WTC11 (cell line): ENCODE data around the gene ADAMTS18. TPM values are rescaled to one million over a fixed set of nuclear protein-coding genes. Genes with fewer than 3 reads are reported as not detected.

Experiments
- ATAC-seq: fragments of 200-7000 bp; cut with Tn5 transposase; 2 replicates; pipeline ENCODE4 v1.10.0; 2021; ENCODE audit warnings: mild to moderate bottlenecking, moderate library complexity
- CTCF ChIA-PET: fragments of 300-600 bp; sonication (Branson Sonifier 250); formaldehyde crosslinking; loops from one replicate; lab custom pipeline; 2021; ENCODE audit warnings: antibody characterized with exemption; lab: Charles Lee
- POLR2A ChIA-PET: fragments of 350-600 bp; sonication (Branson Sonifier 250); formaldehyde crosslinking; loops from one replicate; lab custom pipeline; 2021; ENCODE audit warnings: antibody characterized with exemption; lab: Charles Lee
- DNase-seq: peaks from one replicate; pipeline ENCODE4 v3.0.0; 2021; ENCODE audit warnings: low spot score
- H3K27ac Mint-ChIP-seq: 2 replicates; pipeline ENCODE4 v1.8.0; 2021; ENCODE audit warnings: mixed read lengths
- H3K27me3 Mint-ChIP-seq: 2 replicates; pipeline ENCODE4 v1.8.0; 2021; ENCODE audit warnings: low read depth, mild to moderate bottlenecking, moderate library complexity, mixed read lengths
- H3K36me3 Mint-ChIP-seq: 2 replicates; pipeline ENCODE4 v1.8.0; 2021; ENCODE audit warnings: mixed read lengths
- H3K4me1 Mint-ChIP-seq: 2 replicates; pipeline ENCODE4 v1.8.0; 2022; ENCODE audit warnings: mixed read lengths
- H3K4me3 Mint-ChIP-seq: 2 replicates; pipeline ENCODE4 v1.8.0; 2021; ENCODE audit warnings: mild to moderate bottlenecking, moderate library complexity, mixed read lengths
- H3K9me3 Mint-ChIP-seq: 2 replicates; pipeline ENCODE4 v1.8.0; 2021; ENCODE audit warnings: mixed read lengths
- AFF4 ChIP-seq: sonication (generic); formaldehyde crosslinking; IDR thresholded peaks from 2 replicates; pipeline ENCODE4 v1.8.1; 2023; ENCODE audit warnings: mild to moderate bottlenecking, missing genetic modification reagents, borderline replicate concordance
- ATF1 ChIP-seq: sonication (generic); formaldehyde crosslinking; IDR thresholded peaks from 2 replicates; pipeline ENCODE4 v1.8.1; 2023; ENCODE audit warnings: mild to moderate bottlenecking, moderate library complexity, missing genetic modification reagents
- ATF2 ChIP-seq: sonication (generic); formaldehyde crosslinking; IDR thresholded peaks from 2 replicates; pipeline ENCODE4 v1.8.1; 2022; ENCODE audit warnings: low read depth, missing genetic modification reagents, borderline replicate concordance
- FOXJ3 ChIP-seq: sonication (generic); formaldehyde crosslinking; IDR thresholded peaks from 2 replicates; pipeline ENCODE4 v1.9.0; 2021; ENCODE audit warnings: missing genetic modification reagents, mild to moderate bottlenecking, borderline replicate concordance
- GTF2I ChIP-seq: fragments of 250-450 bp; sonication (Bioruptor Pico); conservative IDR thresholded peaks from 2 replicates; pipeline ENCODE4 v1.4.0; 2021; ENCODE audit warnings: mild to moderate bottlenecking
- NFATC4 ChIP-seq: fragments of 250-450 bp; sonication (Bioruptor Pico); IDR thresholded peaks from 2 replicates; pipeline ENCODE4 v1.9.0; 2021; ENCODE audit warnings: mild to moderate bottlenecking
- NR3C1 ChIP-seq: sonication (generic); formaldehyde crosslinking; conservative IDR thresholded peaks from 2 replicates; pipeline ENCODE4 v1.8.1; 2023; ENCODE audit warnings: low read depth, mild to moderate bottlenecking, missing genetic modification reagents
- OVOL2 ChIP-seq: fragments of 250-450 bp; sonication (Bioruptor Pico); IDR thresholded peaks from 2 replicates; pipeline ENCODE4 v1.9.0; 2021; ENCODE audit warnings: mild to moderate bottlenecking, borderline replicate concordance
- PREB ChIP-seq: sonication (generic); formaldehyde crosslinking; IDR thresholded peaks from 2 replicates; pipeline ENCODE4 v1.8.1; 2022; ENCODE audit warnings: mild to moderate bottlenecking, missing genetic modification reagents, moderate library complexity, borderline replicate concordance
- SMAD4 ChIP-seq: sonication (generic); formaldehyde crosslinking; IDR thresholded peaks from 2 replicates; pipeline ENCODE4 v1.8.0; 2022; ENCODE audit warnings: mild to moderate bottlenecking, missing genetic modification reagents
- STAT6 ChIP-seq: sonication (generic); formaldehyde crosslinking; conservative IDR thresholded peaks from 2 replicates; pipeline ENCODE4 v1.8.1; 2023; ENCODE audit warnings: mild to moderate bottlenecking, low read depth, missing genetic modification reagents, moderate library complexity
- TCF7 ChIP-seq: sonication (generic); formaldehyde crosslinking; IDR thresholded peaks from 2 replicates; pipeline ENCODE4 v1.8.0; 2022; ENCODE audit warnings: mild to moderate bottlenecking, low read depth, missing genetic modification reagents, moderate library complexity
- TP53 ChIP-seq: sonication (generic); formaldehyde crosslinking; IDR thresholded peaks from 2 replicates; pipeline ENCODE4 v1.8.1; 2023; ENCODE audit warnings: mild to moderate bottlenecking, missing genetic modification reagents
- USF2 ChIP-seq: sonication (generic); formaldehyde crosslinking; IDR thresholded peaks from 2 replicates; pipeline ENCODE4 v1.8.1; 2023; ENCODE audit warnings: mild to moderate bottlenecking, missing genetic modification reagents, moderate library complexity
- ZMAT4 ChIP-seq: fragments of 250-450 bp; sonication (Bioruptor Pico); IDR thresholded peaks from 2 replicates; pipeline ENCODE4 v1.9.0; 2021; ENCODE audit warnings: mild to moderate bottlenecking
- ZNF138 ChIP-seq: sonication (generic); formaldehyde crosslinking; conservative IDR thresholded peaks from 2 replicates; pipeline ENCODE4 v1.8.1; 2022; ENCODE audit warnings: mild to moderate bottlenecking, moderate library complexity, missing genetic modification reagents
- ZNF219 ChIP-seq: sonication (generic); formaldehyde crosslinking; IDR thresholded peaks from 2 replicates; pipeline ENCODE4 v1.8.0; 2023; ENCODE audit warnings: missing genetic modification reagents, mild to moderate bottlenecking, borderline replicate concordance
- ZNF512 ChIP-seq: sonication (generic); formaldehyde crosslinking; IDR thresholded peaks from 2 replicates; pipeline ENCODE4 v1.8.1; 2022; ENCODE audit warnings: missing genetic modification reagents, borderline replicate concordance
- ZSCAN18 ChIP-seq: fragments of 250-450 bp; sonication (Bioruptor Pico); IDR thresholded peaks from 2 replicates; pipeline ENCODE4 v2.1.2; 2022; ENCODE audit warnings: mild to moderate bottlenecking, moderate library complexity
- total RNA-seq: library from RNA; stranded (reverse); gene quantifications from 3 replicates; pipeline ENCODE4 v1.2.3, GENCODE V29; 2021

ADAMTS18 gene
- total RNA-seq, 1 experiment from 2014 or later: 0.17 TPM

- no peak for TF ChIP-seq SMAD4 (CRISPR knock-in tag)
- TF ChIP-seq AFF4 (CRISPR knock-in tag): no peak
- no peak for TF ChIP-seq TP53
- no peak for TF ChIP-seq ZNF138 (CRISPR knock-in tag)
- TF ChIP-seq OVOL2 (CRISPR knock-in tag): no peak
- no peak for TF ChIP-seq NR3C1
- no peak for TF ChIP-seq ZSCAN18 (CRISPR knock-in tag)
These were observed 200.2 kb downstream of the ADAMTS18 start (continued) for GRCh38 chr16:77234611-77235010.

GRCh38 chr16:77233799-77234519, 200.9 kb downstream of the ADAMTS18 start:
- H3K27ac Mint-ChIP-seq: no peak overlapping the region
- H3K4me3 Mint-ChIP-seq: no peak overlapping the region
- ATAC-seq (no peak), DNase-seq (no peak)
- ChIA-PET CTCF (interaction anchor here (1.1 kb wide), 1 partner anchor 11 kb away, joined by 6 read pairs; no protein-coding TSS in a partner anchor), POLR2A (no interaction called here)
- H3K27me3 Mint-ChIP-seq: peaks cover 5% of the 10 kb centered on the region
- no peaks in the 10 kb centered on the region for H3K9me3 Mint-ChIP-seq
- no peak for TF ChIP-seq USF2 (CRISPR knock-in tag)
- no peak for TF ChIP-seq ZNF138 (CRISPR knock-in tag)
- no peak for TF ChIP-seq ATF2 (CRISPR knock-in tag)
- no peak for TF ChIP-seq ATF1 (CRISPR knock-in tag)
- TF ChIP-seq ZNF219 (CRISPR knock-in tag): no peak
- no peak for TF ChIP-seq ZNF512
- no peak for TF ChIP-seq ZMAT4 (CRISPR knock-in tag)
- no peak for TF ChIP-seq FOXJ3 (CRISPR knock-in tag)
- no peak for TF ChIP-seq TP53
- TF ChIP-seq PREB (CRISPR knock-in tag): no peak
- TF ChIP-seq STAT6 (CRISPR knock-in tag): no peak
- no peak for TF ChIP-seq NR3C1
- no peak for TF ChIP-seq TCF7
- no peak for TF ChIP-seq NFATC4 (CRISPR knock-in tag)
- no peak for TF ChIP-seq GTF2I (CRISPR knock-in tag)
- H3K36me3 Mint-ChIP-seq: no peaks in the 10 kb centered on the region
- H3K4me1 Mint-ChIP-seq: peaks cover 36% of the 10 kb centered on the region
